Calu3 (cell line): ENCODE results near the gene SLC25A42. TPM values are rescaled to one million over a fixed set of nuclear protein-coding genes. Genes with fewer than 3 reads are reported as not detected.

Experiments used
- BruUV-seq: library from RNA; stranded (reverse); fragments of 400-500 nt; replicated peaks from 2 replicates; lab custom pipeline; 2021; lab: Mats Ljungman, UMichigan
- CTCF ChIA-PET: fragments of 300-600 bp; sonication (Branson Sonifier 250); formaldehyde crosslinking; loops from one replicate; lab custom pipeline; 2022; ENCODE audit warnings: antibody characterized with exemption; lab: Charles Lee
- DNase-seq: peaks from one replicate; pipeline ENCODE4 v3.0.0; 2022
- H3K27ac Mint-ChIP-seq: one replicate; pipeline ENCODE4 v1.8.0; 2022; ENCODE audit warnings: mixed read lengths; ENCODE audit not compliant: unreplicated experiment
- H3K27me3 Mint-ChIP-seq: one replicate; pipeline ENCODE4 v1.8.0; 2022; ENCODE audit warnings: mixed read lengths; ENCODE audit not compliant: unreplicated experiment
- H3K36me3 Mint-ChIP-seq: one replicate; pipeline ENCODE4 v1.8.0; 2022; ENCODE audit warnings: mild to moderate bottlenecking, moderate library complexity, mixed read lengths; ENCODE audit not compliant: insufficient read depth, unreplicated experiment
- H3K4me1 Mint-ChIP-seq: one replicate; pipeline ENCODE4 v1.8.0; 2022; ENCODE audit warnings: mild to moderate bottlenecking, low read depth, mixed read lengths; ENCODE audit not compliant: unreplicated experiment
- H3K4me3 Mint-ChIP-seq: one replicate; pipeline ENCODE4 v1.8.0; 2022; ENCODE audit warnings: mild to moderate bottlenecking, low read depth, moderate library complexity, mixed read lengths; ENCODE audit not compliant: unreplicated experiment
- H3K9me3 Mint-ChIP-seq: one replicate; pipeline ENCODE4 v1.8.0; 2022; ENCODE audit warnings: low read depth, mixed read lengths; ENCODE audit not compliant: unreplicated experiment
- intact Hi-C: fragments of 100-400 bp; cut with micrococcal nuclease; formaldehyde crosslinking; loops from one replicate; pipeline ENCODE4 v1.10.0; 2022; ENCODE audit not compliant: unreplicated experiment
- total RNA-seq: library from RNA; stranded (reverse); gene quantifications from 2 replicates; pipeline ENCODE4 v1.2.3, GENCODE V29; 2022
- TF ChIP-seq, protein P1 (sequence below): fragments of 200-600 bp; IDR thresholded peaks from one replicate; pipeline ENCODE4 v1.8.0; 2022; ENCODE audit warnings: antibody characterized with exemption; ENCODE audit not compliant: unreplicated experiment

The SLC25A42 gene
- total RNA-seq, 1 experiment from 2014 or later = 7.1 TPM

DNA sequence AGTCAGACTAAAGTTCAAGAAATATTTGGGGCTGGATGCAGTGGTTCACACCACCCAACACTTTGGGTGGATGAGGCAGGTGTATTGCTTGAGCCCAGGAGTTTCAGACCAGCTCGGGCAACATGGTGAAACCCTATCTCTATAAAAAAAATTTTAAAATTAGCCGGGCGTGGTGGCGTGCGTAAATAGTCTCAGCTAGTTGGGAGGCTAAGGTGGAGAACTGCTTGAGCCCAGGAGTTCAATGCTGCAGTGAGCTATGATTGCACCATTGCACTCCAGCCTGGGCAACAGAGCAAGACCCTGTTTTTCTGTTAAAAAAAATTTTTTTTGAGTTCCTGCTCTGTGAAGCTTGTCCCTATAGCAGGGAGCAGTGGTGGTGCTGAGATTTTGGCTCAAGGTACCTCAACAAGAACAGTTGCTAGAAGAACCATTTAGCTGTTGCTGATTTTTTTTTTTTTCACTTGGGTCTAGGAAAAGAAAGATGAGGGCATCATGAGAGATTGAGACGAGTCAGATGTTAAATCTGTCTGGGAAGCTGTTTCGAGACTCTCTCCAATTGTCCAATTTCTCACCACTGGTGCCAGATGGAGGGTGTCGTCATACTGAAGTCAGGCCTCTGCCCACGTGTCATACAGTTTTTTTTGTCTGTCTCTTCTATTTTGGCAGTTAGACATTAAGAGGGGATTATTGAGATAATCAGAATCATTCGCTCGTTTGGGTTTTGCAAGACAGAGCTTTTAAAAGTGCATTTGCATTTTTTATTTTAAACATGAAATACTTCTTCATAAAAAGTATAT, 3.7 kb downstream of the SLC25A42 start:
- no TSS peak for BruUV-seq
- no peak for DNase-seq
- intact Hi-C loops = no loop called here
- H3K4me1 Mint-ChIP-seq = no peaks in the 10 kb centered on the region
- no peaks in the 10 kb centered on the region for H3K9me3 Mint-ChIP-seq
- no peak overlapping the region for H3K27ac Mint-ChIP-seq
- no peaks in the 10 kb centered on the region for H3K27me3 Mint-ChIP-seq
- H3K4me3 Mint-ChIP-seq = no peak overlapping the region
- H3K36me3 Mint-ChIP-seq = peaks cover 27% of the 10 kb centered on the region
- CTCF ChIA-PET = interaction anchor here (0.6 kb wide), 1 partner anchor 46 kb away, joined by 6 read pairs; no protein-coding TSS in a partner anchor
- TF ChIP-seq, protein P1, sequence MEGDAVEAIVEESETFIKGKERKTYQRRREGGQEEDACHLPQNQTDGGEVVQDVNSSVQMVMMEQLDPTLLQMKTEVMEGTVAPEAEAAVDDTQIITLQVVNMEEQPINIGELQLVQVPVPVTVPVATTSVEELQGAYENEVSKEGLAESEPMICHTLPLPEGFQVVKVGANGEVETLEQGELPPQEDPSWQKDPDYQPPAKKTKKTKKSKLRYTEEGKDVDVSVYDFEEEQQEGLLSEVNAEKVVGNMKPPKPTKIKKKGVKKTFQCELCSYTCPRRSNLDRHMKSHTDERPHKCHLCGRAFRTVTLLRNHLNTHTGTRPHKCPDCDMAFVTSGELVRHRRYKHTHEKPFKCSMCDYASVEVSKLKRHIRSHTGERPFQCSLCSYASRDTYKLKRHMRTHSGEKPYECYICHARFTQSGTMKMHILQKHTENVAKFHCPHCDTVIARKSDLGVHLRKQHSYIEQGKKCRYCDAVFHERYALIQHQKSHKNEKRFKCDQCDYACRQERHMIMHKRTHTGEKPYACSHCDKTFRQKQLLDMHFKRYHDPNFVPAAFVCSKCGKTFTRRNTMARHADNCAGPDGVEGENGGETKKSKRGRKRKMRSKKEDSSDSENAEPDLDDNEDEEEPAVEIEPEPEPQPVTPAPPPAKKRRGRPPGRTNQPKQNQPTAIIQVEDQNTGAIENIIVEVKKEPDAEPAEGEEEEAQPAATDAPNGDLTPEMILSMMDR = no peak

DNA sequence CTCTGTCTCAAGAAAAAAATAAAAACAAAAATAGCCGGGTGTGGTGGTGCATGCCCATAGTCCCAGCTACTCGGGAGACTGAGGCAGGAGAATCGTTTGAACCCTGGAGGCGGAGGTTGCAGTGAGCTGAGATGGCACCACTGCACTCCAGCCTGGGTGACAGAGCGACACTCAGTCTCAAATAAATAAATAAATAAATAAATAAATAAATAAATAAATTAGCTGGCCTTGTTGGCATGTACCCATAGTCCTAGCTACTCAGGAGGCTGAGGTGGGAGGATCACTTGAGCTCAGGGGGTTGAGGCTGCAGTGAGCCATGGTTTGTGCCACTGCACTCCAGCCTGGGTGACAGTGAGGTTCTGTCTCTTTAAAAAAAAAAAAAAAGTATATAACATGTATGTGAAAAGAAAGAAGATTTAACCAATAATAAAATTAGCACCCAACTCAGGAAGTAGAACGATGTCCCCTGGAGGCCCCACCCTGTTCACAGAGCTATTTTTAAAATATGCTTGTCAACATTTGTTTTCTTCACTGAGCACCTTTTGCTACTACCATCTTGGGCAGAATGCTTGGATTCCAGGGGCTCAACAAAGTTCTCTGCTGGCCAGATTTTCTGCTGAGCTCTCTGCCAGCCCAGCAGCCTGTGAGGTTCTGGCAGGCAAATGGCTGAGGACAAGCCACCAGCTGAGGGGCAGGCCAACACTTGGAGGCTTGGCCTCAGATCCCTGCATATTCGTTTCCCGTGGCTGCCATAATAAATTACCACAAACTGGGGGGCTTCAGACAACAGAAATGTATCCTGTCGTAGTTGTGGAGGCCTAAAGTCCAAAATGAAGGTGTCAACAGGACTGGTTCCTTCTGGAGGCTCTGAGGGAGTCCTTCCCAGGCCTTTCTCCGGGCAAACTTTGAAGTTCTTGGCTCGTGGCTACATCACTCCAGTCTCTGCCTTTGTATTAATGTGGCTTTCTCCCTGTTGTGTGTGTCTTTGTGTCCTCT, 5.2 kb downstream of the SLC25A42 start:
- H3K4me3 Mint-ChIP-seq = no peak overlapping the region

DNA sequence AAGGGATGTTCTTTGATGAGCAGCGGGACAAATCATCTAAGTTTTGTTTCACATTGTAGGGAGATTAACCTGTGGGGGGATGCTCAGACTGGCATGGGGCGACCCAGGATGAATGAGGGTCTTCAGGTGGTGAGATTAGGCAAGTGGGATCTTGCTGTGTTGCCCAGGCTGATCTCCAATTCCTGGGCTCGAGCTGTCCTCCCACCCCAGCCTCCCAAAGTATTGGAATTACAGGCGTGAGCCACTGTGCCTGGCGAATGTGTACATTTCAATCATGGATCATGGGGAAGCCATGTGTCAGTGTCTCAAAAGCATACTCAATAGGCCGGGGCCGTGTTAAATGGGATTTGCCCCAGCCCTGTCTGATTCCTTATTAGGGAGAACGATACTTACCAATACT, 8.1 kb downstream of the SLC25A42 start:
- no peak overlapping the region for H3K4me3 Mint-ChIP-seq
- intact Hi-C loops = no loop called here
- no peaks in the 10 kb centered on the region for H3K9me3 Mint-ChIP-seq
- no peak for DNase-seq
- TF ChIP-seq, protein P1 = no peak
- no TSS peak for BruUV-seq
- no peaks in the 10 kb centered on the region for H3K36me3 Mint-ChIP-seq
- H3K27me3 Mint-ChIP-seq = no peaks in the 10 kb centered on the region
- H3K27ac Mint-ChIP-seq = no peak overlapping the region
- H3K4me1 Mint-ChIP-seq = no peaks in the 10 kb centered on the region
- CTCF ChIA-PET = interaction anchor here (0.6 kb wide), 1 partner anchor 274 kb away, joined by 4 read pairs; no protein-coding TSS in a partner anchor

More for the DNA sequence above, 5.2 kb downstream of the SLC25A42 start:
- CTCF ChIA-PET = no interaction called here
- Mint-ChIP-seq H3K27ac (no peak overlapping the region), H3K9me3 (no peaks in the 10 kb centered on the region), H3K27me3 (no peaks in the 10 kb centered on the region), H3K4me1 (no peaks in the 10 kb centered on the region), H3K36me3 (peaks cover 13% of the 10 kb centered on the region)
- DNase-seq = no peak
- TF ChIP-seq, protein P1 = no peak
- BruUV-seq = no TSS peak
- intact Hi-C loops = no loop called here

DNA sequence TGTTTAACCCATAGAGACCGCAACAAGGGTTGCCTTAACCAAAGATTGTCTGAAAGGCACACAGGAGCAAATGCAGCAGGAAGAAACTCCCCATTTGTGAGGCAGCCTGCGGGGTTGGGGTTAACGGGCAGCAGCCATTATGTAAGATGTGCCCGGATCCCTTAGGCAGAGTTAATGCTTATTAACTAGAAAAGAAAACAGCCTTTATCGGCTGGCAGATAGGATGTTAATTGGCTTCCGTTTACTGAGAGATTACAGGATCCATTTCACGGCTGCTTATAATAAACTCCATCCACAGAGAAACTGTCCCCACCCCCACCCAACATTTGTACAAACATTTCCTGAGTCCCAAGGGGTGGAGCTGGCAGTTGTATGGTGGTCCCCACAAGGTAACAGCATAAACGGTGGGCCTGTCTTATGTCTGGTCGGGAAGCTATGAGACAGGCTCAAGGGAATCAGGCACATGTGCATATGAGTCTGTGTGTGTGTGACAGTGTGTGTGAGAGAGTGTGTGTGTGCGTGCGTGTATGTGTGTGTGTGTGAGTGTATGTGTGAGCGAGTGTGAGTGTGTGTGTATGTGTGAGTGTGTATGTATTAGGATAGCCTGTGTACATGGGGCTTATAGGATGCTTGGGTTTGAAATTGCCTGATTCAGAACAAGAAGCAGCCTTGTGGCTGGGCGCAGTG, 10.5 kb downstream of the SLC25A42 start:
- no peak overlapping the region for H3K4me3 Mint-ChIP-seq

More for the DNA sequence above, 10.5 kb downstream of the SLC25A42 start:
- no peak overlapping the region for H3K27ac Mint-ChIP-seq
- CTCF ChIA-PET = no interaction called here
- no peak for DNase-seq
- H3K27me3 Mint-ChIP-seq = no peaks in the 10 kb centered on the region
- TF ChIP-seq, protein P1 = no peak
- no peaks in the 10 kb centered on the region for H3K9me3 Mint-ChIP-seq
- H3K36me3 Mint-ChIP-seq = no peaks in the 10 kb centered on the region
- BruUV-seq = no TSS peak
- intact Hi-C loops = no loop called here
- no peaks in the 10 kb centered on the region for H3K4me1 Mint-ChIP-seq
